Stimulated activated CD4-positive, alpha-beta T cell treated with anti-CD3 and anti-CD28 coated beads, Interleukin-1b, Interleukin-23, amount 100 ng/mL, for 1 hour (primary cell): Measurements from ENCODE around the gene MKNK1.

Experiments used
- DNase-seq, 2 donors: peaks; one replicate each; pipeline ENCODE4 v3.0.0-alpha.2; 2020; ENCODE audit warnings: low read depth in 2 of 2

MKNK1 gene

DNA sequence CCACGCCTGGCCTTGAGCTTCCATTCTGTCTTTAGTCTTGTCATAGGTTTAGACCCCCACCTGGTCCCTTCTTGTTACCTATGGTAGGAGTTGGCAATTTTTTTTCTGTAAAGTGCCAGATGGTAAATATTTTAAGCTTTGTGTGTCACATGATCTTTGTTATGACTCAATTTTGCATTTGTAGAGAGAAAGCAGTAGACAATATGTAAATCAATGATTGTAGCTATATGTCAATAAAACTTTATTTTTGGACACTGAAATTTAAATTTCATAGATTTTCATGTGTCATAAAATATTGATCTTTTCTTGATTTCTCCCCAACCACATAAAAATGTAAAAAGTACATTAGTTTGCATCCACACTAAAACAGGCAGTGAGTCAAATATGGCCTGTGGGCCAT is 8.0 kb downstream of the MKNK1 start:
- DNase-seq, result no peak

DNA sequence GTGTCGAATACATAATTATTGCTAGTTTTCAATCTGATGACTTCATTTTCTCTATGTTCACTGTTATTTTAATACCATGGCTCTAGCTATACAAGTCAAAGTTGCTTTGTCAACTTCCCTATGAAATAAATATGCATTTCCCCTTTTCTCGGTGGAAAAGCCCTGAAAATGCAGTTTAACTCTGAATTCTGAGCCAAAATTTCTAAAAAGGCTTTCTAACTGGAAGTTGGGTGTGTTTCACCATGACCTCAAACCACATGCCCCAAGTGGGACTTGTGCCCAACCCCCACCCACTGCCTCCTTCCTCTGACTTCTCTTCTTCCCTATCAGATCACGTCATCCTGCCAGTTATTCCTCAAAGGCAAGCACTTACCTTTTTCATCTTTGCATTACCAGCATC is 8.9 kb downstream of the MKNK1 start:
- DNase-seq, result no peak

DNA sequence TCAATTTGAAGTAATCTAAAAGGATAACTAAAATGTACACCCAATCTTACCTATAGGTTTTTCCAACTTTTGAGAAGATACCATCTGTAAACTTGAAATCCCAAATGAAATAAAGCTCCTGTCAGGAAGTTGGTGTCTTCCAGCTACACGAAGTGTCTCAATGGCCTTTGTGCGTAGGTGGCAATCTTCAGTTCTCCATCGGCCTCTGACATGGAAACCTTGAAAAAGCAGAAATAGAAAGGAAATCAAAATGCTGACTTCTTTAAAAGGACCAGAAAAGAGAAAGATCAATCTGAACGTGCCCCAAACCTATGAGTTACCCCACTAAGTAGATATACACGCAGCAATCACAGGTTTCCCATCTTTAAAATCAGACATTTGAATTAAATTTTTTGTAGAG is 10.0 kb downstream of the MKNK1 start:
- no peak for DNase-seq

DNA sequence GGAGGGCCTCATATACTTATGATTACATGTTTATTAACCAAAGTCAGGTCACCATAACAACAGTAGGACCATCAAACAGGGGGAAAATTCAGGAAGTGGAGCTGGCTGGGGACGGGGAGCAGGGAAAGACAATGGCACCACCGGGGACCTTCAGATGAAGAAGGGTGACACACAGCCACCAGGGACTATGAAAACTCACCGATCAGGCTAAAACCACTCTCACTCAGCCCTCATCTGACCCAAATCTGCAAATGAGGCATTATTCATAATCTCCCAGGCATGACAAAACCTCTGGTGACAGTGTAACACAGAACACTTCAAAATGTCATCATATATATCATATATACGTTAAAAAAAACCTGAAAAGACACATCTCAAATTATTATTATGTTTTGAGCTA is 11.2 kb downstream of the MKNK1 start:
- no peak for DNase-seq

DNA sequence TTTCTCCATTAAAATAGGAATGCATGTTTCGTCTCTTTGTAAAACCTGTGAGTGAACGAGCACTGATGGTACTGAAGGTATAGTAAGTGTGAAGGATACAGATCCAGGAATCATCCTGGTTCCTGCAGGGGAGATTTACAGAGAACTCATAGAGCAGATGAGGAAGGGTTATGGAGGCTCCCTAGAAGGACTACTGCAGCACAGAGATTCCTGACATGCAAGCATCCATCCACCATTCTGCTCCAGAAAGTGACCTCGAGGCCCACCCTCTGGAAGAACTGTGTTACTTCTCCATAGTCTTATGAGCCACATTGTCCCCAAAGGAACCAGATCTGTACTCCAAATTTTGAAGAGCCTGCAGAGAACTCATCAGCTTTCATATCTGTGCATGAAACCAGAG is 14.5 kb downstream of the MKNK1 start:
- no peak for DNase-seq

DNA sequence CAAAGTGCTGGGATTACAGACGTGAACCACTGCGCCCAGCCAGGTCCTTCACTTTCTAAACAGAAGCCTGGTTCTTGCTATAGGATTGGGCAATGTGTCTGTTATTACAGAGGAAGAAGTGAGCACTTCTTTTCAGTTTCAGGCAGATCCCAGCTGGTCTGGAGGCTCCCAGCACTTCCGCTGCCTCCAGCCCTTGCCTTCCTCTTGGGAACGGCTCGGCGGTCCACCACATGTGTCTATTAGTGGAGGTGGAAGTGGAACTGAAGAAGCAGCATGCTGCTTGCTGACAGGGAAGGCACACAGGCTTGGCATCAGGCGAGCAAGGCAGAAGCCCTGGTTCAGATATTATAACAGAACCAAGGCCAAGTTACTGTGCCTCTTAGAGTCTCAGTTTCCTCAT is 17.0 kb downstream of the MKNK1 start:
- no peak for DNase-seq

DNA sequence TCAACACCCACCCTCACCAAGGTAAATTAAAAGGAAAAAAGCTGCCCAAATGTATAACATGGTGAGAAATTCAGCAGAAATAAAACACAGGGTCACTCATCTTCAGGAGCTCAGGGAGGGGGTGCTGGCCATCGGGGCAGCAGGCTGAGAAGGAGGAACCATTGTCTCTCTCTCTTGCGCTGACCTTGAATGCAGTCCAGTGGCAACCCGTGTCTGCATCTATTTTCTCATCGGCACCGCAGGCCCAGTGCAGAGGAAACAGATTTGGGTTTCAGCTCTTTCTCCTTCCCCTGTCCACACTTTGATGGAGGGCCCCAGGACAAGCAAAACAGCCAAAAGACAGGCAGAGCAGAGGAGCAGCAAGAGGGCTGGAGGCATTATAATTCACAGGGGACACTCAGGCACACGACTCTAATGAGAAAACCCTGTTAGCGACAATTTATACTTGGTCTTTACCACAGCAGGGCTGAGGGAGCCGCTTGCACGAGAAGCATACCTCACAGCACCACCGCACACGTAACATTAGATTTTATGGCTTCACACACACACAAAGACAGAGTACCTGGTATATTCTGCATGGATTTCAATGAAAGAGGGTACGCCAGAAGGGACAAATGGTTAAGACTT is 18.6 kb downstream of the MKNK1 start:
- no peak for DNase-seq

DNA sequence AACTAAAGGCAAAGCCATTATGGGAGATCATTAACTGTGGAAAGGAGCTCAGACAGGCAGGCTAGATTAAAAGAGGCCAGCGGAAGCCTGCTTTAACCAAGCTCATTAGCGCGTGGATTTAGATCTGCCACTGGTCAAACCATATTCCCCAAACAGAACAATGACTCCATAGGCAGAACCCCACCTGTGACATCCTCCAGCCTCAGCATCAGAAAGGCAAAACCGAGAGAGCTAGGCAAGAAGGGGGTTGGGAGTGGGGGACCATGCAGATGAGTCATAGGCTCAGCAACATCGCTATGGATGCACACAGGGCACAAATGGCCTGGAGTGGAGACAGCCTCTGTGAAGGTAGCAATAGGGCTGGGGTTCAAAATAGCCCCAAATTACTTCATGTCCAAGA is 20.6 kb downstream of the MKNK1 start:
- no peak for DNase-seq

GRCh38 chr1:46582972-46583371 is 21.1 kb downstream of the MKNK1 start:
- no peak for DNase-seq

DNA sequence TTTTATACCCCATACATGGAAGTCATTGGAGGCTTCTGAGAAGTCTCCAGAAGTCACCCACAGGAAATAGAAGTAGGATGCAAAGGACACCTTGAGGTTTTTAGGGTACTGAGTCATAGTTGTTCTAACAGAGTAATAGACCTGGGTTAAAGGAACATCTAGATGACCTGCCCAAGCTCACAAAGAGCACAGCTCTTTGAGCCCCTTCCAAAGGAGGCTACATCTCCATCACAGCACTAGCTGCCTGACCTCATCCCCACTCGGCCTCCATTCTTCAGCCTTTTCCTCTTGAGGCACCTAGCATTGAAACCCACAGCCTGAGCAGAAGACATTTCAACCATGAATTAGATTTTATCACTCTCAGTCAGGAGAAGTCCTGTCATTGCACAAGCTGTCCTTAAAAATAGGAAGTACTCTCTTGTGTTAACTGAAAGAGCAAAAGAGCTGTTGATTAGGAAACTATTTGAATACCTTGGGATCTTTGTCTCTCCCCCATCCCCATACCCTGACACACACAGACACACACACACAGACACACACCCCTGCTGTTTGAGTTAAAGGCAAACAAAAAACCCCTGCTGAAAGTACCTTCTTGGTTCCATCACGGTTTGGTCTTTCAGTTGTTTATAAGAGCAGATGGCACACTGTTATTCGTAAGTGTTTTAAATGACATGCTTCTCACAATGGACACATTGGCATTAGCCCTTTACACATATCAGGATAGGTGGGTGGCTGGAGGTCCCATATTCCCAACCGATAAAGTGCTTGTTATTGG is 22.2 kb downstream of the MKNK1 start:
- no peak for DNase-seq

- DNase-seq, result no peak
Measured at GRCh38 chr1:46580140-46580903, 23.7 kb downstream of the MKNK1 start.

DNA sequence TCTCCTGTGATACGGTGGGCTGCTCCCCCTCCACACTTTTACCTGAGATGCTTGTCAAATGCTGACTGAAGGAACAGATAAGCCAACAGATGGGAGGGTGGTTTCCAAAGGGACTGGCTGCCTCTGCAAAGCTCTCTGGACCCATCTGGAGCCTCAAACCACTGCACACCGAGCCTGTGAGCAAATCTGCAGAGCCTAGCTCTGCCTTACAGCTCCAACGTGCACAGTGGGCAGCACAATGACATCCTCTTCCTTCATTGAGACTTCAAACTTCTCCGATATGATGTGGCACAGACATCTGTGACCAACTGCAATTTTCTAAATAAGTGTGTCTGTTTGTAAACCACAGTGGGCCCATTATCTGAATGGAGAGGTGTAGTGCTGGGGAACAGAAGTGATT is 26.4 kb downstream of the MKNK1 start:
- no peak for DNase-seq

DNA sequence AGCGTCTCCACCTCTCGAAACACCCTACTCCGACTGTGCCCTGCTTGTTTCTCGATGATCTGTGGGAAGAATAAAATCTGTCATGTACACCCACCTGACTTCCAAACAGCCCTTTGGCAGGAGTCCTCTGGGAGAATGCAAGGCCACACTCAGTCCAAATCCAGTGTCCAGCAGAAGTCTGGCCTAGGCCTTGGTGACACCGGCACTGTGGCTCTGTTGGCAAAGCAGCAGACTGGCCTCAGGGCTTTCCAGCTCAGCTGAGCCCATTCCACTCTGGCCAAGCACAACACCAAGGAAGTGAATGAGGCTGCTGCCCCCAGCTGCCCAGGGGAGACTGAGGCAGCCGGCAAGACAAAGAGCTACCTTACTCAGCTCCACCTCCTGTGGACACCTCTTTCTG is 27.5 kb downstream of the MKNK1 start:
- DNase-seq, result no peak

DNA sequence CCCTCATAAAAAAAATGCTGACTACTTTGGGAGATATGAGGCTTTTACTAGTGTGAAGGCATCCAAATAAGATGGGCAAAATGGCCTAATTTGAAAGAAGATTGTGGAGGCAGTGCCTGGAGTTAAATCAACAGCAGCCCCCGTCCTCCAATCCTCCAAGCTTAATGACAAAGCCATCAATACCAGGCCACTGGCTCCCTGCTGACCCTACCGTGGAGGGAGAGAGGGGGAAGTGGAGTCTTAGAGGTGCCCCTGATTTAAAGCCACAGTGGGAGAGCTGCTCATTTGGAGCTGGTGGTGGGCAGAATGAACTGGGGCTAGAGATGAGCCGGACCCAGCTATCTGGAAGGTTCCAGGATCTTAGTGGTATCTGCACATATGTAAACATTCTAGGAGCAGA is 28.3 kb downstream of the MKNK1 start:
- DNase-seq, result no peak

GRCh38 chr1:46575300-46575699 is 28.8 kb downstream of the MKNK1 start:
- DNase-seq, result no peak

DNA sequence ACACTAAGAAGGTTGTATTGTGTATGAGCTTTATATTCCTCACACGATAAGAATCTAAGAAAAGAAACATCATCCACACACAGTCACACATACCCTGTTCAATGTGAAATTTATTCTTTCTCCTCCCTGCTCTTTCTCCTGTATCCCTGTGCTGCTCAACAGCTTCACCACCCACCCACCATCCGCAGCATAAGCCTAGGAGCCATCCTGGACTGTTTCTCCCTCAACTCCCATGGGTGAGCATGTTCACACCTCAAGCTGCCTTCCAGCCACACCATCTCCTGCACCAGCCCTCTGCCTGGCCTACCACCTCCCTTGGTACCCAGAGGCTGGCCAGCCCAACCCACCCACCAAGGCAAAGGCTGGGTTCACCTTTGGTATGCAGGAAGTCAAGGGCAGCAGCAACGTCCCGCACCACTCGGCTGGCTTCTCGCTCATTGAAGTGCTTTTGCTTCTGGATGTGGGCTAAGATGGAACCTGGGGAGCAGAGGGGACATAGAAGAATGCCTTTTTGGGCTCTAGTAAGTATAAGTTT is 32.3 kb downstream of the MKNK1 start:
- no peak for DNase-seq

DNA sequence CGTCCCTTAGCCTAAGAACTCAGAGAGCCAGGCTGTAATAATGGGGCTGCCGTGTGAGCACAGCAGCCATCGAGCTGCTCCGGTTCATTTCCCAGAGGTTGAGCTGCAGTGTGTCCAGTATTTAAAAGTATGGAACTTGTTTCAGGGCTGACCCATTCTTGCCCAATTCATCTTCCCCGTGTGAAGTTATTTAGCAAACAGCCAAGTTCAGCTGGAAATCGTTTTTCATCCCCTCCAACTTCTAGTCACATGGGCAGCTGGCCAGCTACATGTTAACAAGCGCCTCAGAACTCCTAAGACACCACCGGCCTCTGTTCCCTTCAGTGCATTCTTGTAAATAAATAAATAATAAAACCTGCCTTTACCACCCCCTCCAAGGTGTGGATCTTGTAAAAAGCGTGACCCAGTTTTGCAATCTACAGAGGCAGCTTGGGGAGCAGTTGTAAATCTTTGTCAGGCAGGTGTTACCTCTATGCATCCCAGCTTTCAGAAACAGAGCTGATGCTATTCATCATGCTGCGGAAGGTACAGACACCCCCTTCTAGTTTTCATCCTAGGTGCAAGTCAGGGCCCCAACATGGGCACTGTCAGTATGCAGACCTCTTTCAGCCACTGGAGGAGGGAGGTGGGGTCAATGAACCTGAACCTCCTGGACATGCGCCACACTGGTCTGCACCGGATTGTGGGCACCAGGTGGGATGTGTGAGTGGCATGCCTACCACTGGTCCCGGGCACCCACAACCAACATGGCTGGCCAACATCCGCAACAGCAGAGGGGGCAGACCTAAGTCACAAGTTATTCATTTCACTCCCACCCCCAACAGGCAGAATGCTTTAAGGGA is 34.0 kb downstream of the MKNK1 start:
- DNase-seq, result no peak

- DNase-seq, result no peak
Measured at GRCh38 chr1:46569116-46569515, 35.0 kb downstream of the MKNK1 start.

DNA sequence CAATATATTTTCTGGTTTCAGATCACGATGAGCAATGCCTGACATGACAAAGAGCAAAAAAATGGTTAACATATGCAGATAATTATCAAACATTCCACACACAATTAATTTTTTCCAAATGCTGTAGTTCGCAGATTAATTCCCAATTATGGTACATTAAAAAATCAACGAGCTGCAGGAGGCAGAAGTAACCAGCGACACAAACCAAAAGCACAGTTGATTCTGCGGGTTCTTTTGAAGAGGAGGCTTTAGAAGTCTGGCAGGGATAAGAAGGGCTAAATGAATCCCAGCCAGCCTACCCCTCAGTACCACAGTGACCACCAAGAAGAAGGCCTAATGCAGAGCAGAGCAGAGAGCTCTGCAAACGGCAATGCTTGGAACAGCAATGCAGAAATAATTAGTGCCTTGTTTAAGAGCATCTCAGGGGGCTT is 35.6 kb downstream of the MKNK1 start:
- DNase-seq, result no peak

GRCh38 chr1:46563341-46563740 is 40.7 kb downstream of the MKNK1 start:
- DNase-seq, result no peak

GRCh38 chr1:46562498-46562897 is 41.6 kb downstream of the MKNK1 start:
- no peak for DNase-seq

DNA sequence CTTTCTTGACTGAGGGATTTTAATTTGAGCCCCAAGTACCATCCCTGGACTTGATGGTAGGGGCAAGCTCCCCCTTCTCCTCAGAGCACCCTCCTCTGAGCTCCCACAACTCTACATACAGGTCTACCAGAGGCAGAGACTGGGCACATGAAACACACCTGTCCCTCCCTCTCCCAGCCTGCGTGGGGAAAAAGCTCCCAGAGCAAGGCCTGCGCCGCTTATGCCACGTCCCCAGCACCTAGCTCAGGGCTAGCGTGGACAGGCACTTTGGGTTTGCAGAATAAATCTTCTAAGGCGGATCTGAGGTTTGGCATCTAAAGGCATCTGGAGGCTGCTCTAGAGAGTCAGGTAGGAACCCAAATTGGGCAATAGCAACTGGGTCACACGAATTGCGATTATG is 45.1 kb downstream of the MKNK1 start:
- no peak for DNase-seq
